HepG2 (cell line): Measurements from ENCODE around the gene THSD4. TPM values are rescaled to one million over a fixed set of nuclear protein-coding genes. Genes with fewer than 3 reads are reported as not detected.

Experiments used
- ATAC-seq: fragments of 200-7000 bp; cut with Tn5 transposase; 3 replicates; pipeline ENCODE4 v1.9.1; 2020; ENCODE audit warnings: mild to moderate bottlenecking, moderate library complexity
- BruUV-seq: library from RNA; stranded (reverse); fragments of 400-500 nt; replicated peaks from 2 replicates; lab custom pipeline; 2021; lab: Mats Ljungman, UMichigan
- CTCF ChIA-PET: fragments of 300-600 bp; formaldehyde crosslinking; extraction: SDS; loops from one replicate; lab custom pipeline; 2021; ENCODE audit warnings: low total read pairs, inconsistent platforms, low intra/inter-chr PET ratio; lab: Yijun Ruan, JAX
- POLR2A ChIA-PET: fragments of 350-600 bp; sonication (Branson Sonifier 250); formaldehyde crosslinking; loops from one replicate; lab custom pipeline; 2020; ENCODE audit warnings: antibody characterized with exemption, inconsistent platforms; lab: Yijun Ruan, JAX
- DNase-seq: peaks from one replicate; pipeline ENCODE4 v3.0.0-alpha.2; 2015; ENCODE audit warnings: low spot score
- FAIRE-seq: peaks from 3 replicates; lab custom pipeline; 2011; peaks lifted over from hg19 to GRCh38; lab: Jason Lieb, UNC
- H2AFZ ChIP-seq: one replicate; pipeline ENCODE4 v1.6.1; 2011; ENCODE audit warnings: low read length, inconsistent platforms
- H3K27ac ChIP-seq: fragments of 300-600 bp; 3 replicates; pipeline ENCODE4 v1.8.0; 2011; ENCODE audit warnings: mixed run types, mild to moderate bottlenecking, mixed read lengths, low read length, inconsistent platforms; ENCODE audit not compliant: insufficient read depth; ENCODE audit errors: extremely low read length
- H3K27me3 ChIP-seq, 2 experiments: fragments of 200-600 bp in 1 of 2; 2 replicates in 1 of 2; 3 replicates in 1 of 2; pipeline versions ENCODE4 v1.6.0 to v1.8.0; 2011; ENCODE audit warnings: low read length in 2 of 2, mild to moderate bottlenecking in 2 of 2, moderate library complexity in 2 of 2, inconsistent platforms in 1 of 2; ENCODE audit not compliant: insufficient read depth in 2 of 2, control insufficient read depth in 1 of 2
- H3K36me3 ChIP-seq, 2 experiments: fragments of 200-600 bp in 1 of 2; replicated peaks in 1 of 2; 2 replicates in 1 of 2; 3 replicates in 1 of 2; pipeline versions ENCODE4 v1.5.1 to v1.8.0; 2011; ENCODE audit warnings: low read length in 2 of 2, inconsistent platforms in 1 of 2; ENCODE audit not compliant: insufficient read depth in 2 of 2, control insufficient read depth in 1 of 2
- H3K4me1 ChIP-seq: 2 replicates; pipeline ENCODE4 v1.5.1; 2012; ENCODE audit warnings: low read length, inconsistent platforms; ENCODE audit not compliant: insufficient read depth
- H3K4me2 ChIP-seq: 2 replicates; pipeline ENCODE4 v1.6.0; 2011; ENCODE audit warnings: low read depth, low read length, inconsistent platforms
- H3K4me3 ChIP-seq, 3 experiments: fragments of 200-600 bp in 1 of 3; sonication (generic), shearing (Covaris generic) in 1 of 3; replicated peaks in 1 of 3; 2 replicates each; pipeline ENCODE4 v1.5.1; 2011 to 2016; ENCODE audit warnings: low read length in 3 of 3, inconsistent platforms in 2 of 3, low read depth in 2 of 3, mild to moderate bottlenecking in 2 of 3, control low read depth in 1 of 3, mixed read lengths in 1 of 3; ENCODE audit not compliant: insufficient read depth in 1 of 3
- H3K79me2 ChIP-seq: one replicate; pipeline ENCODE4 v1.6.1; 2011; ENCODE audit warnings: low read length, inconsistent platforms; ENCODE audit not compliant: insufficient read depth
- H3K9ac ChIP-seq: 2 replicates; pipeline ENCODE4 v1.6.0; 2011; ENCODE audit warnings: mild to moderate bottlenecking, low read depth, low read length, inconsistent platforms; ENCODE audit not compliant: insufficient read depth
- H3K9me3 ChIP-seq: 2 replicates; pipeline ENCODE4 v1.5.1; 2012; ENCODE audit warnings: mild to moderate bottlenecking, low read length
- H4K20me1 ChIP-seq: 2 replicates; pipeline ENCODE4 v1.6.0; 2011; ENCODE audit warnings: inconsistent platforms, mild to moderate bottlenecking, low read length, moderate library complexity; ENCODE audit not compliant: insufficient read depth
- CCAR2 ChIP-seq: fragments of 200-400 bp; formaldehyde crosslinking; optimal IDR thresholded peaks from 2 replicates; pipeline ENCODE3; 2018; ENCODE audit warnings: low read depth, mild to moderate bottlenecking, low read length, moderate library complexity
- CTCF ChIP-seq: sonication (generic); formaldehyde crosslinking; IDR thresholded peaks from 2 replicates; pipeline ENCODE4 v1.5.0; 2020; ENCODE audit warnings: mild to moderate bottlenecking, missing genetic modification reagents, moderate library complexity
- RAD21 ChIP-seq: fragments of 450-650 bp; formaldehyde crosslinking; IDR thresholded peaks from 2 replicates; pipeline ENCODE4 v1.5.0; 2020; ENCODE audit warnings: mild to moderate bottlenecking
- SMC3 ChIP-seq: IDR thresholded peaks from 2 replicates; pipeline ENCODE4 v1.6.1; 2011; ENCODE audit warnings: low read length, improper control_type of control experiment
- STAG1 ChIP-seq: sonication (generic); formaldehyde crosslinking; IDR thresholded peaks from 2 replicates; pipeline ENCODE4 v1.4.0; 2020; ENCODE audit warnings: missing genetic modification reagents
- TFDP2 ChIP-seq: sonication (generic); formaldehyde crosslinking; IDR thresholded peaks from 2 replicates; pipeline ENCODE4 v1.4.0; 2020; ENCODE audit warnings: missing genetic modification reagents
- WGBS: methylation state at CpG from one replicate; pipeline ENCODE4 v1.1.6; 2017; ENCODE audit warnings: low lambda C conversion rate; 5-methylcytosine and 5-hydroxymethylcytosine counted together
- in situ Hi-C: cut with HindIII; loops from 2 replicates; pipeline ENCODE4 v1.10.0; 2017; ENCODE audit warnings: low pct_unique_long_range_greater_than_20kb; ENCODE audit not compliant: extremely low pct_ligation_motif_present
- intact Hi-C: fragments of 100-400 bp; cut with micrococcal nuclease; formaldehyde crosslinking; loops from one replicate; pipeline ENCODE4 v1.10.0; 2022; ENCODE audit not compliant: unreplicated experiment
- polyA plus RNA-seq, 8 experiments: library from polyadenylated mRNA; depleted of rRNA in 3 of 8; stranded (reverse) in 7 of 8; unstranded in 1 of 8; fragments of >200 nt; fragmentation: Illumina TruSeq in 4 of 8; extraction: Trizol in 4 of 8; gene quantifications; 2 replicates each; pipeline versions ENCODE4 v1.2.1 to v1.2.3, GENCODE V29; 2011 to 2016; ENCODE audit warnings: low read depth in 4 of 8, missing spikeins in 1 of 8, mixed read lengths in 1 of 8; ENCODE audit not compliant: insufficient read depth in 1 of 8
- total RNA-seq, 5 experiments: library from RNA; depleted of rRNA; stranded (reverse); fragments of >200 nt; fragmentation: Illumina TruSeq; extraction: Trizol; gene quantifications; 2 replicates each; pipeline ENCODE4 v1.2.3, GENCODE V29; 2016; ENCODE audit warnings: low read depth in 1 of 5

The THSD4 gene
- total and polyA plus RNA-seq, 2 of the 13 experiments (the other 11 are each of a cell fraction or from before 2014, with no cell fraction given): 0.07 to 0.21 TPM

- CTCF ChIA-PET: interaction anchor here (0.8 to 2.5 kb wide), 5 partner anchors 54 to 466 kb away, joined by 3 to 42 read pairs (median 4); partner anchors contain the start of gene THSD4
- no peaks in the 10 kb centered on the region for H3K9me3 ChIP-seq
- no peaks in the 10 kb centered on the region for H3K79me2 ChIP-seq
- no peak overlapping the region for H3K9ac ChIP-seq
- peak; percentile 72 for TF ChIP-seq STAG1 (CRISPR knock-in tag)
- peak; percentile 47; the same call in 1 of the 2 replicates for TF ChIP-seq RAD21 (CRISPR knock-in tag)
- peak; percentile 65 for TF ChIP-seq CTCF (CRISPR knock-in tag)
- peak; percentile 54; the same call in 1 of the 2 replicates for TF ChIP-seq SMC3
- no peak for TF ChIP-seq TFDP2 (CRISPR knock-in tag)
- TF ChIP-seq CCAR2: no peak
- no peaks in the 10 kb centered on the region for H3K27me3 ChIP-seq
- H3K4me1 ChIP-seq: peaks cover 26% of the 10 kb centered on the region
- WGBS: 0% methylated on average over 3 of the region's 3 CpGs
- ATAC-seq (no peak), DNase-seq (peak; percentile 27), FAIRE-seq (peak; percentile 18)
- H2AFZ ChIP-seq: no peak overlapping the region
- POLR2A ChIA-PET: no interaction called here
- intact Hi-C loops (loop anchor here (10.0 kb wide), 1 partner anchor 134 kb away; no protein-coding TSS in a partner anchor), in situ Hi-C loops (loop anchor here (5.0 kb wide), 2 partner anchors 323 to 468 kb away; partner anchors contain the start of gene THSD4)
- BruUV-seq: no TSS peak
- no peaks in the 10 kb centered on the region for H3K36me3 ChIP-seq
- no peaks in the 10 kb centered on the region for H4K20me1 ChIP-seq
- no peak overlapping the region for H3K4me3 ChIP-seq
- H3K27ac ChIP-seq: no peak overlapping the region
- H3K4me2 ChIP-seq: no peak overlapping the region
Observed at GRCh38 chr15:71440489-71441110, 325.3 kb downstream of the THSD4 start.
